Gastrocnemius medialis (tissue), 4 donors: ENCODE measurements around the gene CHST5.

Experiments used
- POLR2A ChIP-seq, 2 donors: fragments of 450-650 bp; IDR thresholded peaks; one replicate each; pipeline ENCODE4 v1.6.1; 2017; ENCODE audit warnings: antibody characterized with exemption in 2 of 2, mild to moderate bottlenecking in 2 of 2, moderate library complexity in 2 of 2
- TF ChIP-seq, protein P1 (sequence below), 5 experiments: fragments of 450-650 bp in 3 of 5; fragments of 200-600 bp in 2 of 5; sonication (generic) in 2 of 5; IDR thresholded peaks in 4 of 5; conservative IDR thresholded peaks in 1 of 5; 1 replicate in 4 of 5; 2 replicates in 1 of 5; pipeline ENCODE4 v1.5.1; 2016 to 2019; ENCODE audit warnings: antibody characterized with exemption in 5 of 5, mild to moderate bottlenecking in 3 of 5, moderate library complexity in 3 of 5

DNA sequence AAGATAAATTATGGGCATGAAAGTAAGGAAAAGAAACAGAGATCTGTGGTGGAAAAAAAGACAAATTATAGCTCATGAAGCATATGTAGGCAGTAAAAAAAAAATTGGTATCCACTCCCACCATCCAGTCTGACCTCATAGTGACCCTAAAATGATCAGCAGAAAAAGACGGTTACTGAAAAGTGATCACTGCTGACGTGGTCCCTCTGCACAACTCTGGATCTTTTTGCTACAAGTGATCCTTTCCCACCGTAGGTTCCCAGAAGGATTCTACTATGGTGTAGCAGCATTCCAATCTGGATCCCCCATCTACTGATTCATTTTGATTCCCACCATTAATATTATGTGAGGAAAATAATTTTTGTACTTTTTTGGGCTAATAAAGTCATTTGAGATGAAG is 29.8 kb downstream of the CHST5 start:
- no peak for TF ChIP-seq POLR2A (IDR thresholded peaks at IDR 0.05)
- TF ChIP-seq, protein P1, sequence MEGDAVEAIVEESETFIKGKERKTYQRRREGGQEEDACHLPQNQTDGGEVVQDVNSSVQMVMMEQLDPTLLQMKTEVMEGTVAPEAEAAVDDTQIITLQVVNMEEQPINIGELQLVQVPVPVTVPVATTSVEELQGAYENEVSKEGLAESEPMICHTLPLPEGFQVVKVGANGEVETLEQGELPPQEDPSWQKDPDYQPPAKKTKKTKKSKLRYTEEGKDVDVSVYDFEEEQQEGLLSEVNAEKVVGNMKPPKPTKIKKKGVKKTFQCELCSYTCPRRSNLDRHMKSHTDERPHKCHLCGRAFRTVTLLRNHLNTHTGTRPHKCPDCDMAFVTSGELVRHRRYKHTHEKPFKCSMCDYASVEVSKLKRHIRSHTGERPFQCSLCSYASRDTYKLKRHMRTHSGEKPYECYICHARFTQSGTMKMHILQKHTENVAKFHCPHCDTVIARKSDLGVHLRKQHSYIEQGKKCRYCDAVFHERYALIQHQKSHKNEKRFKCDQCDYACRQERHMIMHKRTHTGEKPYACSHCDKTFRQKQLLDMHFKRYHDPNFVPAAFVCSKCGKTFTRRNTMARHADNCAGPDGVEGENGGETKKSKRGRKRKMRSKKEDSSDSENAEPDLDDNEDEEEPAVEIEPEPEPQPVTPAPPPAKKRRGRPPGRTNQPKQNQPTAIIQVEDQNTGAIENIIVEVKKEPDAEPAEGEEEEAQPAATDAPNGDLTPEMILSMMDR (IDR thresholded peaks at IDR 0.05 in 4 of 5, conservative IDR thresholded peaks at IDR 0.05 in 1 of 5) = no peak
